Dendritic cell treated with granulocyte-macrophage colony-stimulating factor and Interleukin-4, amounts not matched to agents 40 ng/mL and 50 ng/mL, for 4 days (primary cell): ENCODE results near the gene SLC6A1.

ENCODE experiments used
- H3K27ac Mint-ChIP-seq: one replicate; pipeline ENCODE4 v1.8.0; 2022; ENCODE audit warnings: mild to moderate bottlenecking, mixed read lengths
- H3K27me3 Mint-ChIP-seq: one replicate; pipeline ENCODE4 v1.8.0; 2022; ENCODE audit warnings: mild to moderate bottlenecking, mixed read lengths
- H3K36me3 Mint-ChIP-seq: one replicate; pipeline ENCODE4 v1.8.0; 2022; ENCODE audit warnings: low read depth, mixed read lengths
- H3K4me1 Mint-ChIP-seq: one replicate; pipeline ENCODE4 v1.8.0; 2022; ENCODE audit warnings: low read depth, mixed read lengths
- H3K4me3 Mint-ChIP-seq: one replicate; pipeline ENCODE4 v1.8.0; 2022; ENCODE audit warnings: mild to moderate bottlenecking, moderate library complexity, mixed read lengths
- H3K9me3 Mint-ChIP-seq: one replicate; pipeline ENCODE4 v1.8.0; 2022; ENCODE audit warnings: mixed read lengths
- intact Hi-C: fragments of 100-400 bp; cut with micrococcal nuclease; formaldehyde crosslinking; loops from one replicate; pipeline ENCODE4 v1.15.0; 2022

The SLC6A1 gene

GRCh38 chr3:10992017-10992942 lies at the start of gene SLC6A1:
SLC6A1 (plus strand) TSS chr3:10992748; CDS start chr3:11017212, 24,464 bp downstream.
- H3K4me1 Mint-ChIP-seq: peaks cover 6% of the 10 kb centered on the region
- H3K9me3 Mint-ChIP-seq: no peaks in the 10 kb centered on the region
- H3K27ac Mint-ChIP-seq: no peak within 1 kb of the TSS
- no peaks in the 10 kb centered on the region for H3K36me3 Mint-ChIP-seq
- peak within 1 kb of the TSS; percentile 65 for H3K4me3 Mint-ChIP-seq
- intact Hi-C loops: no loop called here
- peaks cover 75% of the 10 kb centered on the region for H3K27me3 Mint-ChIP-seq

- Mint-ChIP-seq H3K27ac (no peak overlapping the region), H3K27me3 (peaks cover 23% of the 10 kb centered on the region), H3K4me3 (no peak overlapping the region), H3K36me3 (no peaks in the 10 kb centered on the region), H3K4me1 (no peaks in the 10 kb centered on the region), H3K9me3 (no peaks in the 10 kb centered on the region)
- intact Hi-C loops: loop anchor here (1.0 kb wide), 1 partner anchor 114 kb away; no protein-coding TSS in a partner anchor
Observed at GRCh38 chr3:10944866-10945265, 47.7 kb upstream of the SLC6A1 start.

- intact Hi-C loops: loop anchor here (1.0 kb wide), 1 partner anchor 114 kb away; no protein-coding TSS in a partner anchor
- Mint-ChIP-seq H3K4me1 (no peaks in the 10 kb centered on the region), H3K27me3 (peaks cover 23% of the 10 kb centered on the region), H3K36me3 (no peaks in the 10 kb centered on the region), H3K27ac (no peak overlapping the region), H3K9me3 (no peaks in the 10 kb centered on the region), H3K4me3 (no peak overlapping the region)
Observed at GRCh38 chr3:10945683-10946287, 46.8 kb upstream of the SLC6A1 start.

- intact Hi-C loops: no loop called here
- no peaks in the 10 kb centered on the region for H3K9me3 Mint-ChIP-seq
- no peak overlapping the region for H3K27ac Mint-ChIP-seq
- H3K4me3 Mint-ChIP-seq: no peak overlapping the region
- H3K27me3 Mint-ChIP-seq: peaks cover 25% of the 10 kb centered on the region
- no peaks in the 10 kb centered on the region for H3K4me1 Mint-ChIP-seq
- no peaks in the 10 kb centered on the region for H3K36me3 Mint-ChIP-seq
Observed at GRCh38 chr3:10946526-10946925, 46.0 kb upstream of the SLC6A1 start.

DNA sequence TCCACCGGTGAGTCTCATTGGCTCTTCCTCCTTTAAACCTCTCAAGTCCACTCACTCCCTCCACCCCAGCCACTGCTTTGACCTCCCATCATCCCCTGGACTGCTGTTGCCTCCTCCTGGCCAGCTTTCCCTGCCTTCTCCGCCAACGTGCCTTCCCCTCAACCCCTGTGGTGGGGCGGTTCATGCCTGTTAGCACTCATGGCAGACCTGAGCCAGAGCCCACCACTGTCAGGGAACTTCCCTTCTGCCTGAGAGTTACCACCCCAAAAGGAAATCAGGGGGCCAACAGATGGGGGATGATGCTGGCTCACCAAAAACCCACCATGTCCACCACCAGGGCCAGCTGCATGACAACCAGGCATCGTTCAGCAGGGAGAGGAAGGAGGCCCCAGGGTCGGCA lies 44.2 kb upstream of the SLC6A1 start:
- no peaks in the 10 kb centered on the region for H3K36me3 Mint-ChIP-seq
- H3K4me3 Mint-ChIP-seq: no peak overlapping the region
- H3K9me3 Mint-ChIP-seq: no peaks in the 10 kb centered on the region
- intact Hi-C loops: no loop called here
- no peak overlapping the region for H3K27ac Mint-ChIP-seq
- no peaks in the 10 kb centered on the region for H3K4me1 Mint-ChIP-seq
- peaks cover 30% of the 10 kb centered on the region for H3K27me3 Mint-ChIP-seq

DNA sequence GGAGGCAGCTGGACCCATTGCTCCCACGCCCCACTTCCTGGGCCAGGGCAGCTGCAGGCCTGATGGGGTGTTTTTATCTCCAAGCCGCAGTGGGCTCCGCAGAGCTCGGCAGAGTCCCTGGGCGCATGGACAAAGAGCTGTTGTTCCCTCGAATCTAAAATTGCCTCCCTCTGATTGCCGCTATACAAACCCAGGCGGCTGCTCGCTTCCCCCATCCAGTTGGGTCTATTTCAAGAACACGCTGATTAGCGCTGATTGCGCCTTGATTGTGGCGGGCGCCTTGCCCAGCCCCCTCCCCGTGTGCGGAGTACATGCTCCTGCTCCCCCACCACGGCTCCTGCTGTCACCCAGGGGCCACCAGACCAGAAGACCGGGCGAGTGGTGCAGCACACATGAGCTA lies 43.4 kb upstream of the SLC6A1 start:
- H3K4me1 Mint-ChIP-seq: no peaks in the 10 kb centered on the region
- no peaks in the 10 kb centered on the region for H3K9me3 Mint-ChIP-seq
- intact Hi-C loops: no loop called here
- no peak overlapping the region for H3K27ac Mint-ChIP-seq
- H3K27me3 Mint-ChIP-seq: peaks cover 34% of the 10 kb centered on the region
- H3K36me3 Mint-ChIP-seq: no peaks in the 10 kb centered on the region
- H3K4me3 Mint-ChIP-seq: no peak overlapping the region

DNA sequence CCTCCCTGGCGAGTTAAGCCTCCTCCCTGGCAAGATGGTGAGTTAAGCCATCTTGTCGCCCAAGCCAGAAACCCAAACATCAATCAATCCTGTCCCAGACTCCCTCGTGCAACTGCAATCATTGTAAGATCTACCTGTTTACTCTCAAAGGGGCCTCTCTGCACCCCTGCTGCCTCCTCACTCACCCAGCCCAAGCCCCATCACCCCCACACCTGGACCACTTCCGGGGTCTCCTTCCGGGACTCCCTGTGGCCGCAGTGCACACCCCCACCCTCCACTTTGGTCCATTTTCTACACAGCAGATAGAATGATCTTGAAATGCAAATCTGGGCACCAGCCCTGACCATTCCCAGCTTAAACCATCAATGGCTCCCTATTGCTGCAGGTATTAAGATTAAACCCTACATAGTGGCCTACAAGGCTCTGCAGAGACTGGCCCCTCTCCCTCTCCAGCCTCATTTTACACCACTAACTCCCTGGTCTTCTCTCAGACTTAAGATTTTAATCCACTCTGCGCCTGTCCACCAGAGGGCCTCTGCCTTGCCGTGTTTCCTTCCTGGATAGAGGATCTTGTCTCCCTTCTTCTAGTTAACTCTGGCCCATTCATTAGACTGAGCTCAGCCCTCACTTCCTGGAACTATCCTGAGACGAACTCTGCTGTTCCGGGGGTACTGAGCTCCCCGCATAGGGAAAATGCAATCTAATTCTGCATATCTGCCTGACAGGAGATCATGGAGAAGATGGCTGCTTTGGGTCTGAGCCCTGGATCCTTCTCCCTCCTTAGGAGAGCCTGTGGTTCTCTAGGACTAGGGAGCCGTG lies 41.9 kb upstream of the SLC6A1 start:
- Mint-ChIP-seq H3K27ac (no peak overlapping the region), H3K27me3 (peaks cover 31% of the 10 kb centered on the region), H3K4me1 (no peaks in the 10 kb centered on the region), H3K4me3 (no peak overlapping the region), H3K36me3 (no peaks in the 10 kb centered on the region), H3K9me3 (no peaks in the 10 kb centered on the region)
- intact Hi-C loops: loop anchor here (10.0 kb wide), 2 partner anchors 384 to 704 kb away; no protein-coding TSS in a partner anchor

DNA sequence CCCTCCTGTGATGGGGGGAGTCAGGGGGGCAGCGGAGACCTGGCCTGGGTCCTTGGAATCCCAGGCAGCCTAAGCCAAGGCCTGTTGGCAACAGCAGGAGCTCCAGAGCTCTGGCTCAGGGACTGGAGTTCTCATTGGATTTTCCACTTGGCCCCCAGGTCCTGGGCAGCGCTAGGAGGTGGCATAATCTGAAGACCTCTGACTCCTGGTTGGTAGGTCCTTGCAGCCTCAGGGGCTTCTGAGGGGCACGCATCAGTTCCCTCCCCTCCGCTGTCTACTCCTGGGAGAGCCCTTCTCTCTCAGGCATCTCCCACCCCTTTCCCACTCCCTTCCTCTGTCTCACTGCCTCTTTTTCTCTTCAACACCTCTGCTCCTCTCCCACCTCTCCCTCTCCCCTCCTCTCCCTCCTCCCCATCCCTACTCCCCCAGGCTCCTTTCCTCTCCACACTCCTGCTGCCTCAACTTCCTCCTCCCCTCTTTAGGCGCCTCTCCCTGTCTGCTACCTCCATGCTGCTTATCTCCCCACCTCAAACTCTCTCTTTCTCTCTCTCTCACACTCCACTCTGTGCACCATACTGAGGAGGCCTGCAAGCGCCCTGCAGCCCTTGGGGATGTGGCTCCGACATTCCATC lies 41.1 kb upstream of the SLC6A1 start:
- Mint-ChIP-seq H3K4me3 (no peak overlapping the region), H3K27me3 (peaks cover 35% of the 10 kb centered on the region)

GRCh38 chr3:10952525-10952924 lies 40.0 kb upstream of the SLC6A1 start:
- Mint-ChIP-seq H3K27ac (no peak overlapping the region), H3K4me3 (no peak overlapping the region), H3K36me3 (no peaks in the 10 kb centered on the region), H3K27me3 (peaks cover 35% of the 10 kb centered on the region), H3K9me3 (no peaks in the 10 kb centered on the region), H3K4me1 (no peaks in the 10 kb centered on the region)
- intact Hi-C loops: loop anchor here (10.0 kb wide), 2 partner anchors 382 to 702 kb away; no protein-coding TSS in a partner anchor

More for the DNA sequence above, 41.1 kb upstream of the SLC6A1 start:
- Mint-ChIP-seq H3K4me1 (no peaks in the 10 kb centered on the region), H3K9me3 (no peaks in the 10 kb centered on the region), H3K36me3 (no peaks in the 10 kb centered on the region), H3K27ac (no peak overlapping the region)
- intact Hi-C loops: loop anchor here (10.0 kb wide), 2 partner anchors 383 to 703 kb away; no protein-coding TSS in a partner anchor

GRCh38 chr3:10954740-10955139 lies 37.8 kb upstream of the SLC6A1 start:
- Mint-ChIP-seq H3K9me3 (no peaks in the 10 kb centered on the region), H3K4me1 (no peaks in the 10 kb centered on the region), H3K36me3 (no peaks in the 10 kb centered on the region), H3K27ac (no peak overlapping the region), H3K4me3 (no peak overlapping the region), H3K27me3 (peaks cover 24% of the 10 kb centered on the region)
- intact Hi-C loops: loop anchor here (10.0 kb wide), 2 partner anchors 380 to 700 kb away; no protein-coding TSS in a partner anchor

DNA sequence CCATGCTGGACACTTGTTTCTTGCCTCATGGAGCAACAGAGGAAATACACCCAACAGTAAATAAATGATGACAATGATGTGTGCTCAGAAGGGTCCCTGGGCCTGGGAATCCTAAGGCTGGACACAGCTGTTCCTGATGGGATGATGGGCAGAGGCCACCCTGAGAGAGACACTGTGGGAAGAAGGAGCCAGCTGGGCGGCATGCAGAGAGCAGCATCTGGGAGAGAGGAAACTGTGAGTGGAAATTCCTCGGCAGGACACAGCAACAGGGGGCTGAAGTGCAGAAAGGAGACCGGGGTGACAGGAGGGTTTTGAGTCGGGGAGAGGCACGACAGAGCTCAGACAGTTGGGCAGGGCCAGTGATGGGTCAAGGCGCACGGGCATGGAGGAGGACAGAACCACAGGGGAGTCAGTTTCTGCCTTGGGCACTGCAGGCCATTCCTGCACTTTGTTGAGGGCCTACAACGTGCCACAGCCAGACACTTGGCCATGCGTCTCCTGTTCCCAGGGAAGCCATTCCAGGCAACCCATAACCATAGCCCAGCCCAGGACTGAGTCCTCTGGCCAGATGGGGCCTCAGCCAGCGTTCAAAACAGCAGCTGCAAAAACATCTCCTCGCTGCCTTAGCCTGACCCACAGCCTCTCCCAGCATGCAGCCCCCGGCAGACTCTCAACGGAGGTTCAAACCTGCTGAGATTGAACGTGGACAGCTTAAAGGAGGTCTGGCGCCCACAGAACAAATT lies 36.7 kb upstream of the SLC6A1 start:
- intact Hi-C loops: loop anchor here (10.0 kb wide), 2 partner anchors 379 to 699 kb away; no protein-coding TSS in a partner anchor
- Mint-ChIP-seq H3K9me3 (no peaks in the 10 kb centered on the region), H3K4me1 (no peaks in the 10 kb centered on the region), H3K27me3 (peaks cover 27% of the 10 kb centered on the region), H3K36me3 (no peaks in the 10 kb centered on the region), H3K4me3 (no peak overlapping the region), H3K27ac (no peak overlapping the region)

DNA sequence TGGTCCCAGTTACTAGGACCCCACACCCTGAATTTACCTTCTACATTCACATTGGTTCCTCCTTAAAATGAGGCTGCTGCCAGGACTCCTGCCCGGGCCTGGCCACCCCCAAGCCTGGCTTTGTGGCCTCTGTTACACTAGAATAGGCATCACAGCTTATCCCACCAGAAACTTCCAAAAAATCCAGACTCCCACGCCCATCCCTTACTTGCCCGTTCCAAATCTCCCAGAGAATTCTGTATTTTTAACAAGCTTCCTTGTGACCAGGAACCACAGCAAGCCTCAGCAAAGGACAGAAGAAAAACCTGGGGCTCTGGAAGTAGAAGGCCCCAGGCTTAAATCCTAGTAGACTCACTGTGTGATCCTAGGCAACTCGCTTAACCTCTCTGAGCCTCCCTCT lies 36.0 kb upstream of the SLC6A1 start:
- Mint-ChIP-seq H3K9me3 (no peaks in the 10 kb centered on the region), H3K4me3 (no peak overlapping the region), H3K4me1 (no peaks in the 10 kb centered on the region), H3K27me3 (peaks cover 26% of the 10 kb centered on the region), H3K27ac (no peak overlapping the region), H3K36me3 (no peaks in the 10 kb centered on the region)
- intact Hi-C loops: loop anchor here (10.0 kb wide), 2 partner anchors 378 to 698 kb away; no protein-coding TSS in a partner anchor
